COLO668 (cell line): Measurements from ENCODE around the gene HASPIN.

Experiments
- DNase-seq: peaks from one replicate; lab custom pipeline; 2025; ENCODE audit not compliant: unreplicated experiment; lab: John Stamatoyannopoulos, UW

HASPIN gene

DNA sequence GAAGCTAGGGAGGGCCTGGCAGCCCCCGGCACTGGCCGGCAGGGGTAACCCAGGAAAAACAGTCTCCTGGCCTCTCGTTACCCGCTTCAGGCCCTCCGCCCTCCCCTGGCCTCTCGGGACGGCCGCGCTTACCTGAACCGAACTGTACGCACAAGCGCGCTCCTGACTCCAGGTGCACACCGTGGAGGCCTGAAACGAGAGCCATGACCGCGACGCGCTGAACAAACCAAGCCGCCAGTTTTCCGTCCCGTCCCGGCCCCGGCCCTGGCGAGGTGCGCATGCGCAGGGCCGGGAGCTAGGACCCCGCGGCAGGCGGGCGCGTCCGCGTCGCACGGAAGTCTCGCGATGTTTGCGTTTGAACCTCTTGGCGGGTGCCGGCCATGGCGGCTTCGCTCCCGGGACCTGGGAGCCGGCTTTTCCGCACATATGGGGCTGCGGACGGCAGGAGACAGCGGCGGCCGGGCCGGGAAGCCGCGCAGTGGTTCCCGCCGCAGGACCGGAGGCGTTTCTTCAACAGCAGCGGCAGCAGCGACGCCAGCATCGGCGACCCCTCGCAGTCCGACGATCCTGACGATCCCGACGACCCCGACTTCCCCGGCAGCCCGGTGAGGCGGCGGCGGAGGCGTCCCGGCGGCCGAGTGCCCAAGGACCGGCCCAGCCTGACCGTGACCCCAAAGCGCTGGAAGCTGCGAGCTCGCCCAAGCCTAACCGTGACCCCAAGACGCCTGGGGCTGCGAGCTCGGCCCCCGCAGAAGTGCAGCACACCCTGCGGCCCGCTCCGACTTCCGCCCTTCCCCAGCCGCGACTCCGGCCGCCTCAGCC lies at the start of gene HASPIN:
Gene HASPIN, plus strand, starts transcription at position 348 of the 822 bp plus-strand sequence. Its CDS starts 33 bp downstream, at position 381.
- DNase-seq = peak; percentile 90

DNA sequence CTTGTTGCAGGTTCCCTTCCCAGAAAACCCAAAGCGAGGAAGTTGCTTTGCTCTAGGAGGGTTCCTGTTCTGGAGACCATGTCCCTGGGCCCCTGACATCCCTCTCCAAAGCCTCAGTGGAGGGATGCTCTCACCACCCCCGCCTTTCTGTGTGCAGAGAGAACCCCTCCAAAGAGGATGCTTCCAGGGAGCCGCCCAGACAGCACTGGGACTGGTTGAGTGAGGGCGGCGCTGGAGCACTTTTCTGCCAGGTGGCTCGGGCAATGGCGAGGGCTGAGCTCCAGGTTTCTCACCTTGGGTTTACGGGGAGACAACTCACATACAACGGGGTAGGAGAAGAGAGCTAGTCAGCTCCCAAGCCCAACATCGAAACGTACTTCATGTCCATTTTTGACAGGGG lies 47.8 kb upstream of the HASPIN start:
- no peak for DNase-seq

GRCh38 chr17:3678095-3678820 lies 45.4 kb upstream of the HASPIN start:
- DNase-seq = peak; percentile 15

DNA sequence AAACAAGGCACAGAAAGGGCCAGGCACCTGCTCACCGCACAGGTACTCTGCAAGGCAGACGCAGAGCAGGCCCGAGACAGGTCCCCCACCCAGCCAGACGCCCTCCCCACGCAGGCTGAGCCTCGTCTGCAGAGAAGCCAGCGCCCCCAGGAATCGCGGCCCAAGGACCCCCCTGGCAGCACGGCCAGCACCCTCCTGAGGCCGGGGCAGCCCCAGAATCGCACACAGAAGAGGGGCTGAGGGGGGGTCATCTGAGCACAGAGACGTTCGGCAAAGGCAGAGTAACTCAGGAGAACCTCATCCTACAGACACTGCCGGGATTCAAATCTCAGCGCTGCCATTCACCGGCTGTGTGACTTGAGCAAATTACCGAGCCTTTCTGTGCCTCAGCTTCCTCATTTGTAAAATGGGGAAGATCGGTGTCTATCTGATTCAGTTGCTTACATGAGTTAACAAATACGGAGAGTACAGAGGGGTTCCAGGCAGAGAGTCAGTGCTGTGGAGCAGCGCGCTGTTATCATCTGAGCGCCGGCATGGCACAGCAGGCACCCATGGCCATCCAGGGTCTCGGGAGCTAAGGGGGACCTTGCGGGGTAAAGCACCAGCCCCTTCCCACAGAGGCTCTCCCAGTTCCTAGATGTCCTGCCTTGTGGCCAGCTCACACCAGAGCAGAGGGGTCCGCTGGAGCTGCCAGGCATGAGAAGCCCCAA lies 44.7 kb upstream of the HASPIN start:
- no peak for DNase-seq

- no peak for DNase-seq
Observed at GRCh38 chr17:3679531-3680126, 44.1 kb upstream of the HASPIN start.

- DNase-seq = no peak
Observed at GRCh38 chr17:3681057-3681456, 42.6 kb upstream of the HASPIN start.

GRCh38 chr17:3681565-3681964 lies 42.1 kb upstream of the HASPIN start:
- DNase-seq = no peak

DNA sequence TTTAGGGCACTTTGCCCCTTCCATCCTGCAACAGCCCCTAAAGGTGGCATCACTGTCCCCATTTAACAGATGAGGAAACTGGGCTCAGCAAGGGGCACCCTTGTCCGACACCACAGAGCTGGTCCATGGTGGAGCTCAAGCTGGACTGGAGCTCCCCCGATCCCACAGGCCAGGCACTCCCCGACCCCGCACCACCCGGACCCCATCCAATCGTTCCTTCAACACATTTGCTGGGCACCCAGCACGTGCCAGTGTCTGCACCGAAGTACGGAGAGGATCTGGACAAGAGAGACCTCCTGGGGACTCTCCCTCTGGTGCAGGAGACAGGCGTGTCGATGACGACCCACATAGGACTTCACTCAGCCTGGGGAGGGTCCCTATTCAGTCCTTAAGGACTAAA lies 41.7 kb upstream of the HASPIN start:
- DNase-seq = no peak

DNA sequence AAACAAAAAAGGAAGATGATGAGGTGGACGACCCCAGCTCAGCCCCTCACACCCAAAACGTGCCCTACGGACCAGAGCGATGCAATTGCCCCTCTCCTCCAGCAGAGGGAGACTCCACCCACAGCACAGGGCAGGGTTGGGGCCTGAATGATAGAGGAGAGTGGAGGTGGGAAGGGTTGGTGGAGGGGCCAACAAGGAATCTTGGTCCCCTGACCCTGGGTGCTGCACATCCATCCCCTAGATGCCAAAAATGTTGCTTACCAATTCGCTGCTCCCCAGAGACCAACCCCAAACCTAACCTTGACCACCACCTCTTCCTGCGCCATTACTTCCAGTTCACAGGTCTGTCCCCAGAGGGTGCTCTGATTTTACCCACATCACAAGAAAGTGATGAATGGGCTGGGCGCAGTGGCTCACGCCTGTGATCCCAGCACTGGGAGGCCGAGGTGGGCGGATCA lies 40.6 kb upstream of the HASPIN start:
- peak; percentile 3 for DNase-seq

- no peak for DNase-seq
Observed at GRCh38 chr17:3685174-3685573, 38.5 kb upstream of the HASPIN start.

GRCh38 chr17:3688027-3688553 lies 35.6 kb upstream of the HASPIN start:
- no peak for DNase-seq

DNA sequence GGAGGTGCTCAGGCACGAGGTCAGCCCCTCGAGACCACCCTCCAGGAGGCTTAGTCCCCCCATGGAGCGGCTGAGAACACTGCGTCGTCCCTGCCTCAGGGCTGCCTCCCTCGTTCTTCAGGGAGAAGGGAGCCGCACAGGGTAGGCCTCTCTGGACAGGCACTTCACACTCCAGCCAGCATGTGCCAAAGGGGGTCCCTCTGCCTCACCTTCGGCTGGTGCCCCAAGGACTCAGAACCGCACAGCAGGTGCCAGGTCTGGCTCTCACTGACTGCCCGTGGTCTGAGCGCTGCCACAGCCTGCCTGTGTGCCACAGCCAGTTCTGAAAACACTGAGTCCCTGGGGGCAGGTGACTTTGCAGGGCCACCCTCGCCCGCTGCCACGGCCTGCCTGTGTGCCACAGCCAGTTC lies 34.8 kb upstream of the HASPIN start:
- no peak for DNase-seq

DNA sequence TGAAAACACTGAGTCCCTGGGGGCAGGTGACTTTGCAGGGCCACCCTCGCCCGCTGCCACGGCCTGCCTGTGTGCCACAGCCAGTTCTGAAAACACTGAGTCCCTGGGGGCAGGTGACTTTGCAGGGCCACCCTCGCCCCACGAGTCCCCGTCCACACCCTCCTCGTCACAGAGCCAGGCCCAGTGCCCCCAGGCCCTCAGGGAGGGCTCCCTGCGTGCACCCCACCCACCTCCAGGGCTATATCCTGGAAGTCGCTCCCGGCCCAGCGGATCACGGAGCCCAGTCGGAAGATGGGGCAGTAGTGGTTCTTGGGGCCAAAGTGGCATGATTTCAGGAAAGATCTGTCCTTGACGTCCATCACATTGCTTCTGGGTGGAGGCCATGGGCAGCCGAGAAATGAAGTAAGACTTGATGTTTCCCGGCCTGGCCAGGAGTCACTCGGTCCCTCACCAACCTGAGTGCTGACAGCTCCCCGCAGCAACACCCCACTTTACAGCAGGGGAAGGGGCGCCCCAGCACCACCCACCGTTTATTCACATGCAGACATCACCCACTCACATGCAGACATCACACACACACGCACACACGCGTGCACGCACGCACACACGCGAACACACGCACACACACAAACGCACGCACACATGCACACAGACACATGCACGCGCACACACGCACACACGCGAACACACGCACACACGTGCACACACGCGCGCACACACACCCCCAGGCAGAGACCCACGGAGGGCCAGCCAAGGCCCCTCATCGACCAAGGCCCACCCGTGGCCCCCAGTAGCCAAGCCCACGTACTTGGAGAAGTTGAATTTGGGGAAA lies 34.2 kb upstream of the HASPIN start:
- no peak for DNase-seq

DNA sequence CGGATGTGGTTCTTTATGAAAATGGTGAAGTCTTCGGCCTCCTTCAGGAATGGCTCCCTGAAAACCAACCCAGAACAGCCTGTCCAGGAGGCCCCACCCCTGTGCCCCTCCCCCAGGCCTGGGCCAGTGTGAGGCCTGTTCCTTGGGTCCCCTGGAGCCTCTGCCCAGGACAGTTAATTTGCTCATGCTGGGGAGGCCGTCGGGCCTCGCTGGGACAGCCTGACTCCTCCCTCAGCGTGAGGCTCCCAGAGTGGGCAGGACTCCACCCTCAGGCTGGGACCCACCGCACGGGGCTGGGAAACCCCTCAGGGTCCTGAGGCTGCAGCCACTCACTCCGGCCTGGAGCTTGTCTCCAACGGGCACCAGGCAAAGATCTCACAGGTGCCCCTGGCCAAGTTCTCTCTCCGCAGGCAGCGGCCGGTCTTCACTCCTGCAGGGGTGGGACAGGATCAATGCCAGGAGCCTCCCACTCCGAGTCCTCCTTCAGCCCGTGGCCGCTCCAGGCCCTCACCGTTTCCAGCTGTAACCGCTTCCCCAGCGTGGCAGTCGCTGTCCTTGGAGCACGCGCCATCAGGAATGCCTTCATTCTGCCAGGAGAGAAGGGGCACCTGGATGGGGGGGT lies 33.5 kb upstream of the HASPIN start:
- DNase-seq = no peak

DNA sequence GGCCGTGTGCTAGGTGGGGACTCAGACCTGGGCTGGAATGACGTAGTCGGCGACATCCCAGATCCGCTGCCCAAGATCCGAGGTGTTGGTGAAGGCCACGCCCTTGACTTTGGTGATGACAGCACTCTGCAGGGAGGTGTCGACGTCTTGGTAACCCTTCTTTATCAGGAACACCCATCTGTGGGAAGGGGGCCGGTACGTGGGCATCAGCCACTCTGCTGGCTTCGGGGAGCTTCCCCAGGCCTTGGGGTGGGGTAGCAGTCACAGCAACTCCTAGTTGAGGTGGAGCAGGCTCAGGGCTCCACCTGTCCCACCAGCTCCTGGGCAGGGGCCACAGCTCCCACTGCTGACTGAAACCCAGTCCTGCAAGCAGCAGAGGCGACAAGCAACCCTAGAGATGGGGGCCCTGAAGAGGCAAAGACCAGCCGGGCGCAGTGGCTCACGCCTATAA lies 32.1 kb upstream of the HASPIN start:
- DNase-seq = no peak

- no peak for DNase-seq
Observed at GRCh38 chr17:3692346-3692745, 31.4 kb upstream of the HASPIN start.

DNA sequence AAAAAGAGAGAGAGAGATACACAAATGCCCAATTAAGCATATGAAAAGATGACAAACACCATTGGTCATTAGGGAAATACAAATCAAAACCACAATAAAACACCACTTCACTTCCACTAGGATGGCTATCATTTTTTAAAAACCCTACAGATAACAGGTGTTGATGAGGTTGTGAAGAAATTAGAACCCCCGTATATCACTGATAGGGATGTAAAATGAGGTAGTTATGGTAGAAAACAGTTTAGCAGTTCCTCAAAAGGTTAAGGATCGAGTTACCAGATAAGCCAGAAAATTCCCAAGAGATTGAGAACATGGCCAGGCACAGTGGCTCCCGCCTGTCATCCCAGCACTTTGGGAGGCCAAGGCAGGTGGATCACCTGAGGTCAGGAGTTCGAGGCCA lies 30.6 kb upstream of the HASPIN start:
- no peak for DNase-seq

- DNase-seq = no peak
Observed at GRCh38 chr17:3693829-3694231, 29.9 kb upstream of the HASPIN start.

DNA sequence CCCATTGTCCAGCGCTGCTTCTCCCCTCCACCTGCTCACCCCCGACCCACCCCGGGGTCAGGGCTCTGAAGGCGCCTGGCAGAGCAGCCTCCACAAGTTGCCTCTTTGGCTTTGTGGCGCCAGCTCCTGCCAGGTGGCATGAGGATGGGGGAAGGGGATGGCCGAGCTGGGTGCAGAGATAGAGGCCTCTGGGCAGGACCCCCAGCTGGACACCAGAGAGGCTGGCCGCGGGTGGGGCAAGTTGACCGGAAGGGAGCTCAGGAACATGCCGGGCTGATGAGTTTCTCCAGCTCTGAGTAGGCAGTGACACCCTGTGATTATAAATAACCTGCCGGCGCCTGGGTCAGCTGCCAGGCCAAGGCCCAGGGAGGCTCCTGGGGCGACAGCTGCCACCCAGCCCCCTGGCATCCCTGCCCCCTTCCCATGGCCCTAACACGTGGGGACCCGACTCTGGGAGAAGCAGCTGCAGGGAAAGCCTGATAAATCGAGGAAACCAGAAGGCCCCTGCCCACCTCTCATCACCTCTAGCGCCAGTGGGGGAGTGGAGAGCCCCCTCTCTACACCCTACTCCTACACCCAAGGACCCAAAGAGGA lies 28.5 kb upstream of the HASPIN start:
- DNase-seq = no peak
